OCI-LY3 (cell line): ENCODE results near the gene COG1.

Experiments
- EZH2phosphoT487 ChIP-seq: fragments of 200-600 bp; shearing (Covaris generic); IDR thresholded peaks from 2 replicates; pipeline ENCODE4 v1.6.1; 2018; ENCODE audit warnings: antibody characterized with exemption, mixed run types, low read depth
- TF ChIP-seq, protein P1 (sequence below): fragments of 200-600, 300-600 bp; sonication (generic); IDR thresholded peaks from 2 replicates; pipeline ENCODE4 v1.5.1; 2014; ENCODE audit warnings: antibody characterized with exemption, low read length, low read depth

DNA sequence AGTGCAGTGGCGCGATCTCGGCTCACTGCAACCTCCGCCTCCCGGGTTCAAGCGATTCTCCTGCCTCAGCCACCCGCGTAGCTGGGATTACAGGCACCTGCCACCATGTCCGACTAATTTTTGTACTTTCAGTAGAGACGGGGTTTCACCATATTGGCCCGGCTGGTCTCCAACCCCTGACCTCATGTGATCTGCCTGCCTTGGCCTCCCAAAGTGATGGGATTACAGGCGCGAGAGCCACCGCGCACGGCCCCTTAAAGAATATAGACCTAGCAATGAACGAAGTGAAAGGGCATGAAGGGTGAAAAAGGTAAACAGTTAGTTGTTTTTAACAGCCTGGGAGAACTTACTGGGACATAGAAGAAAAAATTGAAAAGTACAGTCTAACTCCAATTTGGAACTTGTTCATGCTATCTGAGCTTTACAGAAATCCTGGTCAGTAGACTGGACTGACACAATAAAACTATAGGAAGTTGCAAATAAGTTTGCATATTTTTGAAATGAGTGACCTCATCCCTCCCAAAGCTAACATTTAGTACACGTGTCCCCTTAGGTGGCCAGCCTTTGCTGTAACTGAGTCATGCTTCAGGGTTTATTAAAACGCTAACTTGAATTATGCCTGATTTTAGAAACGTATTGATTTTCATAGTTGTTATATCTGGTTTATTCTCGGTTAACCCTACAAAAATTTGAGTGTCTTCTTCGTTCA is 1.8 kb downstream of the COG1 start:
- TF ChIP-seq, protein P1, sequence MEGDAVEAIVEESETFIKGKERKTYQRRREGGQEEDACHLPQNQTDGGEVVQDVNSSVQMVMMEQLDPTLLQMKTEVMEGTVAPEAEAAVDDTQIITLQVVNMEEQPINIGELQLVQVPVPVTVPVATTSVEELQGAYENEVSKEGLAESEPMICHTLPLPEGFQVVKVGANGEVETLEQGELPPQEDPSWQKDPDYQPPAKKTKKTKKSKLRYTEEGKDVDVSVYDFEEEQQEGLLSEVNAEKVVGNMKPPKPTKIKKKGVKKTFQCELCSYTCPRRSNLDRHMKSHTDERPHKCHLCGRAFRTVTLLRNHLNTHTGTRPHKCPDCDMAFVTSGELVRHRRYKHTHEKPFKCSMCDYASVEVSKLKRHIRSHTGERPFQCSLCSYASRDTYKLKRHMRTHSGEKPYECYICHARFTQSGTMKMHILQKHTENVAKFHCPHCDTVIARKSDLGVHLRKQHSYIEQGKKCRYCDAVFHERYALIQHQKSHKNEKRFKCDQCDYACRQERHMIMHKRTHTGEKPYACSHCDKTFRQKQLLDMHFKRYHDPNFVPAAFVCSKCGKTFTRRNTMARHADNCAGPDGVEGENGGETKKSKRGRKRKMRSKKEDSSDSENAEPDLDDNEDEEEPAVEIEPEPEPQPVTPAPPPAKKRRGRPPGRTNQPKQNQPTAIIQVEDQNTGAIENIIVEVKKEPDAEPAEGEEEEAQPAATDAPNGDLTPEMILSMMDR: no peak
- no peak for TF ChIP-seq EZH2phosphoT487
